ENCODE data around the gene HIGD2B. TPM values are rescaled to one million over a fixed set of nuclear protein-coding genes. Genes with fewer than 3 reads are reported as not detected.
A peak's percentile ranks its signal among the peaks of the same experiment; 100 is the strongest.

The HIGD2B gene
- total and polyA plus RNA-seq, 2 of the 13 experiments (the other 11 are each of a cell fraction or from before 2014, with no cell fraction given): not detected

DNA sequence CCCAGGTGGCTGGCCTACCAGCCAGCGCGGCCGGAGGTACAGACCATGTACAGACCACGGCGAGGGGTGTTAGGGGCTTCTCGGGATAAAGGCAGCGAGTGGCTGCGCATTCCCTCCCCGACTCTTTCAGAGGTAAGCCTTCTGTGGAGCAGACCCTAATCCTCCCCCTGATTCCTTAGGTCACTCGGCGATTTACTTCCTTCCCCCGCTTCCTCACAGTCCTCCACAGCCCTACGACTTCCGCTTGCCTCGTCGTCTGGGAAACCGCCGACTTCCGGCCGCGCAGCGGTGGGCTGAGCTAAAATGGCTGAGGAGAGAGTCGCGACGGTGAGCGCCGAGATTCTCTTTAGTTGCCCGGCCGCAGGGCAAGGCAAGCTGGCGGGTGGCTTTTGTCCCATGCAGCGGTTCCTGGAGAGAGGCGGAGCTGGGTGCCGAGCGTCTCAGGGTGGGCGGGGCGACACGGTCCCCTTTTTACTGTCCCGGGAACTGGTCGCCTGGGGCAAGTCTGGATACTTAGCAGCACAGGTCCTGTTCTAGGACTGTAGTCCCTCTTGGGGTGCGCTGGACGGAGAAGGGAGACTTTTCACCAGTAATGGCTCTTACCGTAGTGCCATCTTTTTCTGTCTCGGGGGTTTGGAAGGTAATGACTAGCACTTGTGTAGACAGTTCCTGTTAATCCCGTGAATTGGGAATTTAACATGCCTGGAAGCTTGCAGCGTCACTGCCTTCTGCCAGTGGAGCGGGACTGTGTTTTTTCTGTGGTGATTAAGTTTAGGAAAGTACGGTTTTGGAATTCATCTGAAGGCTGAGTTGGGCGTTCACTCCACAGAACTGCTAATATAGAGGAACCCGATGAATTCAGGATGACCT, at the start of gene HIGD2B, which contains the start of gene BBS4 (continued):
- TF ChIP-seq, protein P1, sequence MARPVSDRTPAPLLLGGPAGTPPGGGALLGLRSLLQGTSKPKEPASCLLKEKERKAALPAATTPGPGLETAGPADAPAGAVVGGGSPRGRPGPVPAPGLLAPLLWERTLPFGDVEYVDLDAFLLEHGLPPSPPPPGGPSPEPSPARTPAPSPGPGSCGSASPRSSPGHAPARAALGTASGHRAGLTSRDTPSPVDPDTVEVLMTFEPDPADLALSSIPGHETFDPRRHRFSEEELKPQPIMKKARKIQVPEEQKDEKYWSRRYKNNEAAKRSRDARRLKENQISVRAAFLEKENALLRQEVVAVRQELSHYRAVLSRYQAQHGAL (CRISPR knock-in tag; IDR thresholded peaks at IDR 0.05; ENCODE audit: not compliant biosample characterization): no peak
- TF ChIP-seq, protein P2, sequence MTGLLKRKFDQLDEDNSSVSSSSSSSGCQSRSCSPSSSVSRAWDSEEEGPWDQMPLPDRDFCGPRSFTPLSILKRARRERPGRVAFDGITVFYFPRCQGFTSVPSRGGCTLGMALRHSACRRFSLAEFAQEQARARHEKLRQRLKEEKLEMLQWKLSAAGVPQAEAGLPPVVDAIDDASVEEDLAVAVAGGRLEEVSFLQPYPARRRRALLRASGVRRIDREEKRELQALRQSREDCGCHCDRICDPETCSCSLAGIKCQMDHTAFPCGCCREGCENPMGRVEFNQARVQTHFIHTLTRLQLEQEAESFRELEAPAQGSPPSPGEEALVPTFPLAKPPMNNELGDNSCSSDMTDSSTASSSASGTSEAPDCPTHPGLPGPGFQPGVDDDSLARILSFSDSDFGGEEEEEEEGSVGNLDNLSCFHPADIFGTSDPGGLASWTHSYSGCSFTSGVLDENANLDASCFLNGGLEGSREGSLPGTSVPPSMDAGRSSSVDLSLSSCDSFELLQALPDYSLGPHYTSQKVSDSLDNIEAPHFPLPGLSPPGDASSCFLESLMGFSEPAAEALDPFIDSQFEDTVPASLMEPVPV (CRISPR knock-in tag; IDR thresholded peaks at IDR 0.05): 0 out of 2 replicates have a peak, but pooled peaks have one; percentile 41
- TF ChIP-seq SNAPC2 (CRISPR knock-in tag; IDR thresholded peaks at IDR 0.05) (no peak; the same call in 1 of the 2 replicates), CEBPG (CRISPR knock-in tag; IDR thresholded peaks at IDR 0.05) (no peak; the same call in 1 of the 2 replicates), ZNF552 (CRISPR knock-in tag; IDR thresholded peaks at IDR 0.05; ENCODE audit: borderline replicate concordance) (no peak), ZNF501 (CRISPR knock-in tag; IDR thresholded peaks at IDR 0.05) (peak; percentile 88), REPIN1 (CRISPR knock-in tag; IDR thresholded peaks at IDR 0.05; ENCODE audit: borderline replicate concordance, low read depth) (peak; percentile 58; the same call in 1 of the 2 replicates), ZNF121 (CRISPR knock-in tag; IDR thresholded peaks at IDR 0.05) (peak; percentile 53; the same call in 1 of the 2 replicates), HDAC2 (CRISPR knock-in tag; IDR thresholded peaks at IDR 0.05) (0 out of 2 replicates have a peak, but pooled peaks have one; percentile 38), DR1 (CRISPR knock-in tag; IDR thresholded peaks at IDR 0.05) (no peak), SP5 (CRISPR knock-in tag; IDR thresholded peaks at IDR 0.05; ENCODE audit: borderline replicate concordance, low read depth) (0 out of 2 replicates have a peak, but pooled peaks have one; percentile 25), ZIK1 (CRISPR knock-in tag; IDR thresholded peaks at IDR 0.05; ENCODE audit: borderline replicate concordance, low read depth) (peak; percentile 24; the same call in 1 of the 2 replicates), PHF5A (CRISPR knock-in tag; IDR thresholded peaks at IDR 0.05; ENCODE audit: low read depth, unreplicated experiment) (peak; percentile 75), YEATS4 (CRISPR knock-in tag; IDR thresholded peaks at IDR 0.05; ENCODE audit: borderline replicate concordance) (peak; percentile 38; the same call in 1 of the 2 replicates)
- TF ChIP-seq, protein P3, sequence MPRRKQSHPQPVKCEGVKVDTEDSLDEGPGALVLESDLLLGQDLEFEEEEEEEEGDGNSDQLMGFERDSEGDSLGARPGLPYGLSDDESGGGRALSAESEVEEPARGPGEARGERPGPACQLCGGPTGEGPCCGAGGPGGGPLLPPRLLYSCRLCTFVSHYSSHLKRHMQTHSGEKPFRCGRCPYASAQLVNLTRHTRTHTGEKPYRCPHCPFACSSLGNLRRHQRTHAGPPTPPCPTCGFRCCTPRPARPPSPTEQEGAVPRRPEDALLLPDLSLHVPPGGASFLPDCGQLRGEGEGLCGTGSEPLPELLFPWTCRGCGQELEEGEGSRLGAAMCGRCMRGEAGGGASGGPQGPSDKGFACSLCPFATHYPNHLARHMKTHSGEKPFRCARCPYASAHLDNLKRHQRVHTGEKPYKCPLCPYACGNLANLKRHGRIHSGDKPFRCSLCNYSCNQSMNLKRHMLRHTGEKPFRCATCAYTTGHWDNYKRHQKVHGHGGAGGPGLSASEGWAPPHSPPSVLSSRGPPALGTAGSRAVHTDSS (CRISPR knock-in tag; conservative IDR thresholded peaks at IDR 0.05): no peak
- TF ChIP-seq, protein P4, sequence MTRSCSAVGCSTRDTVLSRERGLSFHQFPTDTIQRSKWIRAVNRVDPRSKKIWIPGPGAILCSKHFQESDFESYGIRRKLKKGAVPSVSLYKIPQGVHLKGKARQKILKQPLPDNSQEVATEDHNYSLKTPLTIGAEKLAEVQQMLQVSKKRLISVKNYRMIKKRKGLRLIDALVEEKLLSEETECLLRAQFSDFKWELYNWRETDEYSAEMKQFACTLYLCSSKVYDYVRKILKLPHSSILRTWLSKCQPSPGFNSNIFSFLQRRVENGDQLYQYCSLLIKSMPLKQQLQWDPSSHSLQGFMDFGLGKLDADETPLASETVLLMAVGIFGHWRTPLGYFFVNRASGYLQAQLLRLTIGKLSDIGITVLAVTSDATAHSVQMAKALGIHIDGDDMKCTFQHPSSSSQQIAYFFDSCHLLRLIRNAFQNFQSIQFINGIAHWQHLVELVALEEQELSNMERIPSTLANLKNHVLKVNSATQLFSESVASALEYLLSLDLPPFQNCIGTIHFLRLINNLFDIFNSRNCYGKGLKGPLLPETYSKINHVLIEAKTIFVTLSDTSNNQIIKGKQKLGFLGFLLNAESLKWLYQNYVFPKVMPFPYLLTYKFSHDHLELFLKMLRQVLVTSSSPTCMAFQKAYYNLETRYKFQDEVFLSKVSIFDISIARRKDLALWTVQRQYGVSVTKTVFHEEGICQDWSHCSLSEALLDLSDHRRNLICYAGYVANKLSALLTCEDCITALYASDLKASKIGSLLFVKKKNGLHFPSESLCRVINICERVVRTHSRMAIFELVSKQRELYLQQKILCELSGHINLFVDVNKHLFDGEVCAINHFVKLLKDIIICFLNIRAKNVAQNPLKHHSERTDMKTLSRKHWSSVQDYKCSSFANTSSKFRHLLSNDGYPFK (CRISPR knock-in tag; IDR thresholded peaks at IDR 0.05; ENCODE audit: borderline replicate concordance): peak; percentile 86
- TF ChIP-seq, protein P5, sequence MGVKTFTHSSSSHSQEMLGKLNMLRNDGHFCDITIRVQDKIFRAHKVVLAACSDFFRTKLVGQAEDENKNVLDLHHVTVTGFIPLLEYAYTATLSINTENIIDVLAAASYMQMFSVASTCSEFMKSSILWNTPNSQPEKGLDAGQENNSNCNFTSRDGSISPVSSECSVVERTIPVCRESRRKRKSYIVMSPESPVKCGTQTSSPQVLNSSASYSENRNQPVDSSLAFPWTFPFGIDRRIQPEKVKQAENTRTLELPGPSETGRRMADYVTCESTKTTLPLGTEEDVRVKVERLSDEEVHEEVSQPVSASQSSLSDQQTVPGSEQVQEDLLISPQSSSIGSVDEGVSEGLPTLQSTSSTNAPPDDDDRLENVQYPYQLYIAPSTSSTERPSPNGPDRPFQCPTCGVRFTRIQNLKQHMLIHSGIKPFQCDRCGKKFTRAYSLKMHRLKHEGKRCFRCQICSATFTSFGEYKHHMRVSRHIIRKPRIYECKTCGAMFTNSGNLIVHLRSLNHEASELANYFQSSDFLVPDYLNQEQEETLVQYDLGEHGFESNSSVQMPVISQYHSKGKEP (CRISPR knock-in tag; IDR thresholded peaks at IDR 0.05): no peak
